ENCODE results near the gene DGKH.

- TF ChIP-seq POLR2A (IDR thresholded peaks at IDR 0.05; ENCODE audit: low read depth, low read length), result no peak
- no peak for TF ChIP-seq TAF1 (IDR thresholded peaks at IDR 0.05; ENCODE audit: low read depth, low read length)
- no peak for TF ChIP-seq POLR2AphosphoS5 (IDR thresholded peaks at IDR 0.05; ENCODE audit: low read depth, low read length)
- TF ChIP-seq SPI1 (IDR thresholded peaks at IDR 0.05; ENCODE audit: low read depth, low read length), result no peak
- TF ChIP-seq PAX5 (IDR thresholded peaks at IDR 0.05; ENCODE audit: insufficient read depth, low read length, severe bottlenecking), result no peak
These were observed 12.4 kb upstream of the DGKH start for GRCh38 chr13:42035905-42036521.
